Heart right ventricle (tissue), 16 donors: ENCODE measurements around the gene PAK6. TPM values are rescaled to one million over a fixed set of nuclear protein-coding genes. Genes with fewer than 3 reads are reported as not detected.

Source experiments
- ATAC-seq, 8 donors: fragments of 200-7000 bp; cut with Tn5 transposase; one replicate each; pipeline ENCODE4 v1.9.1; 2020; ENCODE audit warnings: mild to moderate bottlenecking in 8 of 8, moderate library complexity in 8 of 8, moderate number of reproducible peaks in 1 of 8
- DNase-seq, 2 donors: peaks; one replicate each; pipeline ENCODE4 v3.0.0-alpha.2; 2020
- H3K27ac ChIP-seq, 10 donors: fragments of 200-600 bp; sonication (generic) in 2 of 10; one replicate each; pipeline versions ENCODE4 v1.5.0 to v1.8.0; 2020 to 2022; ENCODE audit warnings: mild to moderate bottlenecking in 3 of 10
- H3K27me3 ChIP-seq, 7 donors: fragments of 200-600 bp; one replicate each; pipeline ENCODE4 v1.8.0; 2021 to 2022; ENCODE audit warnings: mild to moderate bottlenecking in 2 of 7
- H3K36me3 ChIP-seq, 9 donors: fragments of 200-600 bp; sonication (generic) in 1 of 9; one replicate each; pipeline versions ENCODE4 v1.5.0 to v1.8.0; 2020 to 2022; ENCODE audit warnings: mild to moderate bottlenecking in 2 of 9
- H3K4me1 ChIP-seq, 9 donors: fragments of 200-600 bp; sonication (generic) in 1 of 9; one replicate each; pipeline versions ENCODE4 v1.5.0 to v1.8.0; 2020 to 2022; ENCODE audit warnings: mild to moderate bottlenecking in 4 of 9
- H3K4me3 ChIP-seq, 10 donors: fragments of 200-600 bp; sonication (generic) in 2 of 10; one replicate each; pipeline versions ENCODE4 v1.5.0 to v1.8.0; 2020 to 2022; ENCODE audit warnings: mild to moderate bottlenecking in 7 of 10, moderate library complexity in 2 of 10
- H3K9me3 ChIP-seq, 11 donors: fragments of 200-600 bp in 10 of 11; sonication (generic) in 2 of 11; one replicate each; pipeline versions ENCODE4 v1.5.0 to v1.8.0; 2013 to 2022; ENCODE audit warnings: mild to moderate bottlenecking in 2 of 11, control low read depth in 1 of 11, moderate library complexity in 1 of 11
- CTCF ChIP-seq, 9 donors: fragments of 200-600 bp; sonication (generic) in 2 of 9; IDR thresholded peaks; one replicate each; pipeline versions ENCODE4 v1.5.0 to v1.8.0; 2021 to 2022; ENCODE audit warnings: antibody characterized with exemption in 9 of 9, mild to moderate bottlenecking in 5 of 9, moderate library complexity in 1 of 9
- WGBS, 2 donors: extraction: QIAGEN DNeasy Blood & Tissue Kit; methylation state at CpG; one replicate each; pipeline ENCODE4 v1.1.7; 2013; ENCODE audit warnings: inconsistent platforms in 1 of 2; 5-methylcytosine and 5-hydroxymethylcytosine counted together
- intact Hi-C, 10 donors: fragments of 100-400 bp; cut with DNase I; formaldehyde crosslinking; loops; one replicate each; pipeline versions ENCODE4 v1.11.1 to v1.14.2; 2022
- polyA plus RNA-seq, 2 donors: library from polyadenylated mRNA; stranded (reverse); fragments of 200-250 nt; gene quantifications; one replicate each; pipeline ENCODE4 v1.2.3, GENCODE V29; 2013
- total RNA-seq, 10 donors: library from RNA; stranded (reverse); fragmentation: NEBNext Ultra II Directional in 3 of 10; extraction: Animal tissue kit (Norgen Biotek cat#: 25700) in 3 of 10; gene quantifications; one replicate each; pipeline versions ENCODE4 v1.2.1 to v1.2.4, GENCODE V29; 2021 to 2023
- donor health status: Arrhythmogenic right ventricular cardiomyopathy.
- donor health status: ischemic (EF 13 %, LVEDD 7.1; RV severe dilation, severe dysfunction).
- donor health status: healthy with polysubstance abuse.
- donor health status: DM: no; HTN: yes; CAD: no.
- donor health status: DM: no; HTN: no; CAD: no.
- donor health status: ischemic (EF 25% LVEDD 6.9; RV normal size, moderate dysfunction).
- donor health status: ischemic (EF 25% LVEDD 5.7; RV mildly dilated, moderate dysfunction).
- donor health status: healthy.
- donor health status: DM: yes; HTN: yes; CAD: no.
- donor health status: Ischemic cardiomyopathy.
- donor health status: ischemic (EF 35%, LVEDD 5.7; RV mildly dilated, moderate dysfunction).
- donor health status: nonischemic (EF 11% LVEDD 7.7; RV severe dilation, severe dysfunction).
- donor health status: DM: yes; HTN: yes; CAD: no.
- donor health status: PGD.
- donor health status: ischemic (EF 29% LVEDD 5.4; RV normal size, mild dysfunction).
- donor health status: nonischemic (EF 23%, LVEDD 6.1; RV moderate dilation, normal function).

PAK6 gene
- total and polyA plus RNA-seq, 12 donors, result 0.48 to 14.1 (median 7.4) TPM

GRCh38 chr15:40259021-40259420, 20.2 kb downstream of the PAK6 start:
- Histone ChIP-seq H3K36me3 (no peaks in the 10 kb centered on the region), H3K27me3 (peaks cover 0 to 30% (median 17%) of the 10 kb centered on the region in 7 donors), H3K4me1 (no peaks in the 10 kb centered on the region), H3K27ac (no peak overlapping the region), H3K9me3 (no peaks in the 10 kb centered on the region), H3K4me3 (no peak overlapping the region)
- no peak for TF ChIP-seq CTCF (IDR thresholded peaks at IDR 0.05)
- DNase-seq (no peak), ATAC-seq (no peak)
- intact Hi-C loops, result no loop called here
- 66 to 77% methylated on average over 7 of the region's 7 CpGs for whole genome bisulfite sequencing, 2 donors

- 85 to 90% methylated on average over 12 of the region's 12 CpGs for WGBS, 2 donors
- H3K27ac ChIP-seq, result no peak overlapping the region
Observed at GRCh38 chr15:40263024-40263754, 24.3 kb downstream of the PAK6 start.

GRCh38 chr15:40264321-40265153, 25.7 kb downstream of the PAK6 start:
- intact Hi-C loops, result loop anchor here in 2 of 10 donors (5.0 kb wide), 2 partner anchors 32 to 37 kb away; no protein-coding TSS in a partner anchor
- Histone ChIP-seq H3K9me3 (no peaks in the 10 kb centered on the region), H3K27me3 (no peaks in the 10 kb centered on the region), H3K27ac (no peak overlapping the region), H3K36me3 (no peaks in the 10 kb centered on the region), H3K4me3 (no peak overlapping the region), H3K4me1 (peaks cover 0 to 10% (median 0%) of the 10 kb centered on the region in 9 donors)
- TF ChIP-seq CTCF (IDR thresholded peaks at IDR 0.05), result no peak
- no peak for DNase-seq
- ATAC-seq, result no peak
- 79 to 84% methylated on average over 16 of the region's 16 CpGs for WGBS, 2 donors

More at GRCh38 chr15:40263024-40263754, 24.3 kb downstream of the PAK6 start:
- TF ChIP-seq CTCF (IDR thresholded peaks at IDR 0.05), result no peak
- DNase-seq (no peak), ATAC-seq (peak in 1 of 8 donors; percentile 38)
- H3K27me3 ChIP-seq, result peaks cover 0 to 10% (median 0%) of the 10 kb centered on the region in 7 donors
- no peaks in the 10 kb centered on the region for H3K36me3 ChIP-seq
- peaks cover 0 to 10% (median 0%) of the 10 kb centered on the region in 9 donors for H3K4me1 ChIP-seq
- intact Hi-C loops, result no loop called here
- H3K9me3 ChIP-seq, result no peaks in the 10 kb centered on the region
- no peak overlapping the region for H3K4me3 ChIP-seq

GRCh38 chr15:40265355-40265754, 26.5 kb downstream of the PAK6 start:
- no peak overlapping the region for H3K4me3 ChIP-seq
- intact Hi-C loops, result loop anchor here in 2 of 10 donors (5.0 kb wide), 2 partner anchors 33 to 38 kb away; no protein-coding TSS in a partner anchor
- H3K27ac ChIP-seq, result no peak overlapping the region
- DNase-seq, result no peak
- H3K36me3 ChIP-seq, result no peaks in the 10 kb centered on the region
- 83% methylated on average over 10 of the region's 10 CpGs for WGBS, 2 donors
- H3K4me1 ChIP-seq, result peaks cover 0 to 10% (median 0%) of the 10 kb centered on the region in 9 donors
- H3K27me3 ChIP-seq, result no peaks in the 10 kb centered on the region
- no peaks in the 10 kb centered on the region for H3K9me3 ChIP-seq
- ATAC-seq, result no peak
- no peak for TF ChIP-seq CTCF (IDR thresholded peaks at IDR 0.05)
